Ascending aorta (tissue), 2 donors: Measurements from ENCODE around the gene FXYD2. TPM values are rescaled to one million over a fixed set of nuclear protein-coding genes. Genes with fewer than 3 reads are reported as not detected.

Source experiments
- DNase-seq, 2 donors: peaks; one replicate each; pipeline ENCODE4 v3.0.0-alpha.2; 2019; ENCODE audit warnings: low spot score in 2 of 2
- H3K27ac ChIP-seq, 2 donors: fragments of 200-600 bp; sonication (generic); one replicate each; pipeline ENCODE4 v1.5.1; 2016 to 2017; ENCODE audit warnings: mild to moderate bottlenecking in 1 of 2
- H3K27me3 ChIP-seq: fragments of 200-600 bp; sonication (generic); one replicate; pipeline ENCODE4 v1.5.1; 2017
- H3K36me3 ChIP-seq, 2 donors: fragments of 200-600 bp; sonication (generic); one replicate each; pipeline ENCODE4 v1.5.1; 2016
- H3K4me1 ChIP-seq, 2 donors: fragments of 200-600 bp; sonication (generic); one replicate each; pipeline ENCODE4 v1.5.1; 2016 to 2017; ENCODE audit warnings: mild to moderate bottlenecking in 1 of 2
- H3K4me3 ChIP-seq, 2 donors: fragments of 200-600 bp; sonication (generic); one replicate each; pipeline ENCODE4 v1.5.1; 2016 to 2017; ENCODE audit warnings: mild to moderate bottlenecking in 1 of 2
- H3K9me3 ChIP-seq, 2 donors: fragments of 200-600 bp; sonication (generic); one replicate each; pipeline ENCODE4 v1.5.1; 2016
- intact Hi-C: fragments of 100-400 bp; cut with DNase I; formaldehyde crosslinking; loops from one replicate; pipeline ENCODE4 v1.15.1; 2023
- total RNA-seq: library from RNA; depleted of rRNA; stranded (reverse); fragments of >200 nt; gene quantifications from one replicate; pipeline ENCODE4 v1.1.0, GENCODE V29; 2016
- TF ChIP-seq, protein P1 (sequence below), 3 experiments: fragments of 200-600 bp in 2 of 3; fragments of 450-650 bp in 1 of 3; sonication (generic) in 2 of 3; IDR thresholded peaks; one replicate each; pipeline ENCODE4 v1.5.1; 2016 to 2019; ENCODE audit warnings: antibody characterized with exemption in 3 of 3, mild to moderate bottlenecking in 1 of 3, moderate library complexity in 1 of 3

FXYD2 gene
- total RNA-seq, 1 donor from 2014 or later = not detected

DNA sequence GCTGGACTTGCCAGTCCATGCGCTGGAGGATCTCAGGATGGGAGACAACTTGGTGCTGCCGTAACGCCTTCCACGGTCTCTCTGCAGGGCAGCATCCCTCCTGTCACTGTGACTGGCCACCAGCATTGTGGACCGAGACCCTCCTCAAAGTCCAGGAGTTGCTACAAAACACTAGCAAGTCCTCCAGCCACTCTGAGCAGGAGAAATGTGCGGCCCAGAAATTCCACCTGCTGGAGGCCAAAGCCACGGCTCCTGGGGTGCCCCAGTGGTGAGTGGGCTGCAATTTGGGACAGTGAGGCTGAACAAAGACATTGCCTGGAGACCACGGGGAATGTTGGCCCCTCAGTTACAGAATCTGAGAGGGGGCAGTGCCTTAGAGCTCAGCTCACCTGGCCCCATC lies 20.6 kb downstream of the FXYD2 start:
- no peak for DNase-seq
- TF ChIP-seq, protein P1, sequence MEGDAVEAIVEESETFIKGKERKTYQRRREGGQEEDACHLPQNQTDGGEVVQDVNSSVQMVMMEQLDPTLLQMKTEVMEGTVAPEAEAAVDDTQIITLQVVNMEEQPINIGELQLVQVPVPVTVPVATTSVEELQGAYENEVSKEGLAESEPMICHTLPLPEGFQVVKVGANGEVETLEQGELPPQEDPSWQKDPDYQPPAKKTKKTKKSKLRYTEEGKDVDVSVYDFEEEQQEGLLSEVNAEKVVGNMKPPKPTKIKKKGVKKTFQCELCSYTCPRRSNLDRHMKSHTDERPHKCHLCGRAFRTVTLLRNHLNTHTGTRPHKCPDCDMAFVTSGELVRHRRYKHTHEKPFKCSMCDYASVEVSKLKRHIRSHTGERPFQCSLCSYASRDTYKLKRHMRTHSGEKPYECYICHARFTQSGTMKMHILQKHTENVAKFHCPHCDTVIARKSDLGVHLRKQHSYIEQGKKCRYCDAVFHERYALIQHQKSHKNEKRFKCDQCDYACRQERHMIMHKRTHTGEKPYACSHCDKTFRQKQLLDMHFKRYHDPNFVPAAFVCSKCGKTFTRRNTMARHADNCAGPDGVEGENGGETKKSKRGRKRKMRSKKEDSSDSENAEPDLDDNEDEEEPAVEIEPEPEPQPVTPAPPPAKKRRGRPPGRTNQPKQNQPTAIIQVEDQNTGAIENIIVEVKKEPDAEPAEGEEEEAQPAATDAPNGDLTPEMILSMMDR (IDR thresholded peaks at IDR 0.05) = no peak
- intact Hi-C loops = no loop called here

DNA sequence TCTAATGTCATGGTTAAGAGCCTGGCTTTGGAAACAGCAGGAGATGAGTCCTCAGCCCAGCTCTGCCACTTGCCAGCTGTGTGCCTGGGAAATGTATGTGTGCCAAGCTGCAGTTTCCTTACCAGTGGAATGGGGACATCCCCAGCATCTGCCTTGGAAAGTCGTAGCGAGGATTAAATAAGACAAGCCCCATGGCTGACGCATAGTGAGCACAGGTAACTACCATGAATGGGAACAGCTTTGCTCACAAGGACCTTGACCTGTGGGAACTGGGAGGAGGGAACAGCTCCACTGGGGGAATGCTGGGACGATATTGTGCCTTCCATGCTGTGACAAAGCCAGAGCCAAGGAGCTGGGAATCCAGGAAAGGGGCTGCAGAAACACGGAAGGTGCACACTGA lies 24.9 kb downstream of the FXYD2 start:
- Histone ChIP-seq H3K4me3 (no peak overlapping the region), H3K9me3 (no peaks in the 10 kb centered on the region), H3K27me3 (no peaks in the 10 kb centered on the region), H3K36me3 (no peaks in the 10 kb centered on the region), H3K4me1 (peaks cover 0 to 2% of the 10 kb centered on the region in 2 donors), H3K27ac (no peak overlapping the region)
- no peak for DNase-seq
- intact Hi-C loops = no loop called here
- TF ChIP-seq, protein P1 (IDR thresholded peaks at IDR 0.05) = no peak

More for the DNA sequence above, 20.6 kb downstream of the FXYD2 start:
- Histone ChIP-seq H3K27ac (no peak overlapping the region), H3K4me3 (no peak overlapping the region), H3K36me3 (no peaks in the 10 kb centered on the region), H3K4me1 (no peaks in the 10 kb centered on the region), H3K27me3 (no peaks in the 10 kb centered on the region), H3K9me3 (no peaks in the 10 kb centered on the region)

DNA sequence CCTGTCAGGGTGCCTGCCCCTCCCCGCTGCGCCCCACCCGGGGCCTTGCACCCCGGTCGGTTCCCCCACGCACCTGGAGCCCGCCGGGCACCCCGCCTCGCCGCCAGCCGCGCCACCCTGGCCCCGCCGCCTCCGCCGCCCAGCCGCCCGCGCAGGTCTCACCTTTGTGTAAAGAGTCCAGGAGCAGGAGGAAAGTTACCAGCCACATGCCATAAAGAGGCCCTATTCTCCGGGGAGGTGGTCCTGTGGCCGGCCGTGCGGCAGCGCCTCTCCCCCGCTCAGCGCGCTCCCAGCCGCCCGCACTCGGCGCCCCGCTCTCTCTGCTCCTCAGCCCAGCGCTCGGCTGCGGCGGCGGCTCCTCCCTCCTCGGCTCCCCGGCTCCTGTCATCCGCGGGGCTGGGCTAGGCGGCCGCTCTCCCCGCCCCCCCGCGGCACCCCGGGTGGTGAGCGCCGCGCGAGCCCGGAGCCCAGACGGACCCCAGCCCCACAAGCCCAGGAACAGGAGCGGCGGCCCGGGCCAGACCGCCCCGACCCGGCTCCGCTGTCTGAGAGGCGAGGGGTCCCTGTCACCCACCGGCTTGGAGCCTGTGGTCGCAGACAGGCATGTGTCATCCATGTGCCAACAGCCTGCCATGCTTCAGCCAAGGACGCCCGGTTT lies 27.5 kb downstream of the FXYD2 start, which contains the start of gene DSCAML1:
Gene DSCAML1 (minus strand): TSS at position 345 of the 658 bp plus-strand sequence. CDS start 137 bp downstream, at position 208.
- Histone ChIP-seq H3K36me3 (no peaks in the 10 kb centered on the region), H3K27ac (no peak within 1 kb of the TSS), H3K27me3 (no peaks in the 10 kb centered on the region), H3K4me3 (peak within 1 kb of the TSS; percentile 17 to 40), H3K9me3 (no peaks in the 10 kb centered on the region), H3K4me1 (peaks cover 0 to 2% of the 10 kb centered on the region in 2 donors)
- intact Hi-C loops = no loop called here
- TF ChIP-seq, protein P1 (IDR thresholded peaks at IDR 0.05) = no peak
- no peak for DNase-seq

DNA sequence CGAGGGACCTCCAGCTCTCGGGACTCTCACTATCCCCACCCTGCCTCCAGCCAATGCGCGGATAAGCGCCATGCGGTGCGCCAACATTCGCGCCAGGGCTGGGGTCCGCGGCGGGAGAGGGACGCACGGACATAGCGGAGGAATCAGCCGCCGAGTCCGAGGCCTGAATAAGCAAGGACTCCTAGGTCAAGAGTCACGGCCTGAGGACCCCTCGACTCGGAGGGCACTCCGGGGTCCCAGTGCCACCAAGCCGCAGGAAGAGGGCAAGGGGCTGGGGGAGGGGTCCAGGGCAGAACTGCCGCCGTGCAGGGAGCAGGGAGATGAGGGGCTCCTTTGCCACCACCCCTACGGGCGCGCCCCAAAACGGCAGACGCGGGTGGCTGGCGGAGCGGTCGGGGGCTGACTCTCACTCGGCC lies 28.1 kb downstream of the FXYD2 start:
- DNase-seq = no peak

DNA sequence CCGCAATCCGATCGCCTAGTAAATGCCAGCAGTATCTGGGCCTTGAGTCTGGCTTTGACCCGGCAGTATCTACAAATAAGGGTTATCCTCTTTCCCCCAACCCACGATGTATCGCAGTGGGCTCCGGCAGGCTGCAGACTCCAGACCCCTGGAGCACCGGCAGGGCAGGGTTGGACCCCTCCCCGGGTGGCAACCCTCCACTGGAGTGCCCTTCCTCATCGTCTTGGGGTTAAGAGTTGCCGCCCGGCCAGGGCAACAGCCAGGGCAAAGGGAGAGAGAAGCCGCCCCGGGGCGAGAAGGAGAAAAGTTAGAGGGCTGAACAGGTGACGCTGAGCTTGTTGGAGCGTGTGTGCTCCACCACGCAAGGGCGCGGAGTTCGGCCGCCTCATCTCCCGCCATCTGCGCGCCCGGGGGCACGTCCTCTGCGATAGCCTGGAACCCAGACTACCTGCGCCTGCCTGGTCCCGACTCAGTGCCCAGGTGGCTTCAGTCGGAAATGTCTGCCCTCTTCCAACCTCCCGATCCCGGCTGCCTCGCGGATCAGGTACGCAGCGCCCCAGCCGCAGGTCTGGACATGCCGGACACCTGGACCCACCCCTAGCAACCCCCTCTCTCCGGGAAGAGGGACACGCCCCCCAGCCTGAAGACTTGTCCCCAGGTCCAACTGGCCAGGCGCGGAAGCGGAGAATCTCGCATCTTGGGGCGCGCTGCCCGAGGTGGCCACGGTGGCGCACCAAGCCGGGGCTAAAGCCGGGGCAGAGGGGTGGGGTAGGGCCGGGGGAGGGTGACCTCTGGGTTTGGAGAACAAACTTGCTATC lies 28.7 kb downstream of the FXYD2 start:
- DNase-seq = no peak
- peak overlapping the region in 1 of 2 donors; percentile 40 for H3K4me3 ChIP-seq
- H3K27me3 ChIP-seq = no peaks in the 10 kb centered on the region
- peaks cover 0 to 2% of the 10 kb centered on the region in 2 donors for H3K4me1 ChIP-seq
- no peaks in the 10 kb centered on the region for H3K36me3 ChIP-seq
- intact Hi-C loops = no loop called here
- no peak overlapping the region for H3K27ac ChIP-seq
- H3K9me3 ChIP-seq = no peaks in the 10 kb centered on the region
- TF ChIP-seq, protein P1 (IDR thresholded peaks at IDR 0.05) = no peak

More for the DNA sequence above, 28.1 kb downstream of the FXYD2 start:
- H3K36me3 ChIP-seq = no peaks in the 10 kb centered on the region
- TF ChIP-seq, protein P1 (IDR thresholded peaks at IDR 0.05) = no peak
- peaks cover 0 to 2% of the 10 kb centered on the region in 2 donors for H3K4me1 ChIP-seq
- peak overlapping the region; percentile 17 to 40 for H3K4me3 ChIP-seq
- H3K9me3 ChIP-seq = no peaks in the 10 kb centered on the region
- intact Hi-C loops = no loop called here
- no peaks in the 10 kb centered on the region for H3K27me3 ChIP-seq
- no peak overlapping the region for H3K27ac ChIP-seq
